SK-N-MC (cell line): ENCODE measurements around the gene HS3ST1.

ENCODE experiments used
- DNase-seq: peaks from one replicate; pipeline ENCODE4 v3.0.0-alpha.2; 2011; ENCODE audit warnings: low read depth, low spot score
- H3K27ac ChIP-seq: fragments of 200-600 bp; sonication (generic); 2 replicates; pipeline ENCODE4 v1.5.1; 2016; ENCODE audit warnings: mixed run types
- H3K36me3 ChIP-seq: fragments of 200-600 bp; sonication (generic); 2 replicates; pipeline ENCODE4 v1.6.1; 2017; ENCODE audit warnings: antibody characterized with exemption, low read length, mixed read lengths; ENCODE audit not compliant: insufficient read depth
- H3K4me3 ChIP-seq: fragments of 200-600 bp; sonication (generic); 2 replicates; pipeline ENCODE4 v1.5.1; 2016
- H3K9ac ChIP-seq: fragments of 200-600 bp; sonication (generic); 2 replicates; pipeline ENCODE4 v1.8.0; 2017; ENCODE audit warnings: mixed run types, mixed read lengths; ENCODE audit not compliant: insufficient read length
- H3K9me3 ChIP-seq: fragments of 200-600 bp; sonication (generic); 2 replicates; pipeline ENCODE4 v1.6.1; 2017; ENCODE audit warnings: low read depth, mild to moderate bottlenecking, antibody characterized with exemption, low read length, moderate library complexity, mixed read lengths
- EZH2 ChIP-seq: fragments of 200-600 bp; sonication (generic); IDR thresholded peaks from one replicate; pipeline ENCODE4 v1.6.1; 2017; ENCODE audit warnings: antibody characterized with exemption
- FOXP2 ChIP-seq: optimal IDR thresholded peaks from 2 replicates; pipeline ENCODE3; 2011; ENCODE audit warnings: mild to moderate bottlenecking, moderate library complexity; ENCODE audit not compliant: insufficient read depth; ENCODE audit errors: extremely low read length, control extremely low read depth
- POLR2AphosphoS5 ChIP-seq: IDR thresholded peaks from 2 replicates; pipeline ENCODE4 v1.6.1; 2012; ENCODE audit warnings: mild to moderate bottlenecking, low read depth, low read length, borderline replicate concordance

Gene HS3ST1

DNA sequence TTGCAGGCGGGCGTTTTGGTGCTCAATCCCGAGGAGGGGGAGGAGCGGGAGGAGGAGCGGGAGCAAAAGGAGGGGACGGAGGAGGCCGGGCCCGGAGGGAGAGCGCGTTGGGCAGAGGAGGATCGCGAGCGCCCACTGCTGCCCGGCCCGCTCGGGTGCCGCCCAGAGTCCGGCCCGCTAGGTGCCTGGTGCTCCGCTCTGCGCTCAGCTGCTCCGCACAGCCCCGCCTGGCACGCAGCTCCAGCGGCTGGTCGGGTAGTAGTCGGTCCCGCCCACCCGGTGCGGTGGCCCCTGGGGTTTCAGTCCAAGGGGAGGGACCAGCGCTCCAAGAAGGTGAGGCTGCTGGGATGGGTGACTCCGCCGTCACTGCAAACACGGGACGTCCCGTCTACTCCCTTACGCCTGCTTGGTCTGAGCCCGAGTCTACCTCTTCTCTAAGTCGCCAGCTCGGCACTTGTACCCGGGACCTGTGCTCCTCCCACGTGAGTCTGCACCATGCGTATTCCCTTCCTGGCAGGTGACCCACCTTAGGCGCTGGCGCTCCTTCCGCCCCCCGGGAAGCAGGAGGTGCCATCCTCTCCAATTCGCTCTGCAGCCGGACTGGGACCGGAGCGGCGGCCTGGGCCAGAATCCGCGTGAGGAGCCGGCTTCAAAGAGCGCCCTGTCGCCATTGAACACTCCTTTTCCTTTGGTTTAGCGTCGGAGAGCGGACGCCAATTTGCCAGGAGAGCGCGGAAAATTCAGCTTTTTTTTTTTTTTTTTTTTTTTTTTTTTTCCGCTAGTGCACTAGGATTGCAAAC lies 405 bp upstream of the HS3ST1 start:
- H3K9me3 ChIP-seq, result no peaks in the 10 kb centered on the region
- no peaks in the 10 kb centered on the region for H3K36me3 ChIP-seq
- no peak for DNase-seq
- no peak overlapping the region for H3K27ac ChIP-seq
- H3K4me3 ChIP-seq, result no peak overlapping the region
- TF ChIP-seq FOXP2 (no peak), EZH2 (no peak), POLR2AphosphoS5 (no peak)
- no peak overlapping the region for H3K9ac ChIP-seq

DNA sequence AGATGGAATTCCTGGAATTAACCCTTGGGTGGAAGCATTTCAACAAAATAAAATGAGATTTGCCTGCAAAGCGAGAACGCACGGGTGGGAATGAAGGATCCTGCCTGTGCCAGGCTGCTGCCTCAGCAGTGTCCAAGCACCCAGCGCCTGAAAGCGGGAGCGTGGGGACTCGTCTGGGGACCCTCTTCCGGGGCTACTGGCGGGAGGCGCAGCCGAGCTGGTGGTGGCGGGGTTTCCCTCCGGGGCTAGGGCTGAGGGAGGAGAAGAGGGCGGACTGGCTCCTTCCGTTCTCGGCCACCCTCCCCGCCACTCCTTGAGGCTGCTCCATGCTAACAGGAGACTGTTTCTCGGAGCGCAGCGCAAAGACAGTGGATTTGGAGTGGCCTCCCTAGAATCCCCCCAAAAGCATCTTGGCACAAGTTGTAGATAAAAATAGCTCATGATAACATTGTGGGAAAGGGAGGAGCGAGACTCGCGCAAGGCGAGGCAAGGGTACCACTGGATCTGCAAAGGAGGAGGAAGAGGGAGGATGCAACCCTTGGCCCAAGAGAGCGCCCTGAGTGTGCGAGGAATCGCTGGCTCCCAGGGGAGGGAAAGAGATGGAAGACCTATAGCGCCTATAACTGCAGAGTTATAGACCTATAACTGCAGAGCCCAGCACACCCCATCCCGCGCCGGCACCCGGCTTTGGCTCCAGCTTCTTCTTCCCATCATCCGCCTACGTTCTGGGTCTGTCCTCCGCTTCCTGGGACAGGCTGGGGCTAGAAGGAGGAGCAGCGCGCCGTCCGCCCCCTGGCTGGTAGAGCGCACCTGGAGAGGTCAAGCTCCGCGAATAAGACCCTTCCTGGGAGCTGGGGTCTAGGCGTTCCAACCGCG lies 1.3 kb downstream of the HS3ST1 start:
- no peak for DNase-seq
- H3K9me3 ChIP-seq, result no peaks in the 10 kb centered on the region
- H3K9ac ChIP-seq, result no peak overlapping the region
- no peak overlapping the region for H3K4me3 ChIP-seq
- no peak for TF ChIP-seq FOXP2
- no peak overlapping the region for H3K27ac ChIP-seq
- no peaks in the 10 kb centered on the region for H3K36me3 ChIP-seq

DNA sequence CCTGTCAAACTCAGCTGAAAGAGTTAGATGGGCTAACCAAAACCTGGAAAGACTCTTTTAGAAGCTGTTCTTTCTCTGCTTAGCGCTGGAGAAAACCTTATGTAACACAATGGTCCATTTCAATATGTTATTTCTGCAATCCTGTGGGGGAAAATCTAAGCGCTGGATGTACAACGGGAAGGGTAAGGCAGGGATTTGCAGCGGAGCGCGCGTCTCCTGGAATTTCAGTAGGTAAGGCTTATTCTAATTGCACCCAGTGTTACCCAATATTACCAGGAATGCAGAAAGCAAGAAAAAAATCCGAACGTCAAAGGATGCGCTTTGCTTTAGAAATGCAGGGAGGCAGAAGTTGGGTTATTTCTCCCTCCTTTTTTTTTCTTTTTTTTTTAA lies 2.0 kb downstream of the HS3ST1 start:
- H3K9me3 ChIP-seq, result no peaks in the 10 kb centered on the region
- TF ChIP-seq POLR2AphosphoS5, result no peak
- no peak for TF ChIP-seq FOXP2
- no peak for TF ChIP-seq EZH2
- H3K27ac ChIP-seq, result no peak overlapping the region
- no peak for DNase-seq
- H3K36me3 ChIP-seq, result no peaks in the 10 kb centered on the region
- H3K4me3 ChIP-seq, result no peak overlapping the region
- H3K9ac ChIP-seq, result no peak overlapping the region

DNA sequence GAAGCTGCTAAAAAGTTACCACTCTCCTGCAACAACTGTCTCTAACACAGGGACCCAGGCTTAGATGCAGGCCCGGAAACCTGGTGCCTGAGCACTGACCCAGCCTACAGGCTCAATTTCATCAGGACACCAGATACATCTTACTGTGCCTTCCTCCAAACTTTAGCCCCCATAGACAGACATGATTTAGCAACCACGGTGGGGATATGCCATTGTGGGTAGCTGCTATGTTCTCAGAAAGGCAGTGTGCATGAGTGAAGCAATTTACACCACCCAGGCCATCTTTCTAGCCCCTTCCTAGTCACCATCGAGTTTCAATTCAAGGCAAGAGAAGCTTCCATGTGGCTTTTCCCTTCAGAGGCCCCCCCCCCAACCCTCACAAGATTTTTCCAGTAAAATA lies 2.7 kb downstream of the HS3ST1 start:
- TF ChIP-seq POLR2AphosphoS5 (no peak), FOXP2 (no peak), EZH2 (no peak)
- H3K9ac ChIP-seq, result no peak overlapping the region
- H3K36me3 ChIP-seq, result no peaks in the 10 kb centered on the region
- no peak overlapping the region for H3K27ac ChIP-seq
- H3K9me3 ChIP-seq, result no peaks in the 10 kb centered on the region
- no peak overlapping the region for H3K4me3 ChIP-seq
- DNase-seq, result no peak

DNA sequence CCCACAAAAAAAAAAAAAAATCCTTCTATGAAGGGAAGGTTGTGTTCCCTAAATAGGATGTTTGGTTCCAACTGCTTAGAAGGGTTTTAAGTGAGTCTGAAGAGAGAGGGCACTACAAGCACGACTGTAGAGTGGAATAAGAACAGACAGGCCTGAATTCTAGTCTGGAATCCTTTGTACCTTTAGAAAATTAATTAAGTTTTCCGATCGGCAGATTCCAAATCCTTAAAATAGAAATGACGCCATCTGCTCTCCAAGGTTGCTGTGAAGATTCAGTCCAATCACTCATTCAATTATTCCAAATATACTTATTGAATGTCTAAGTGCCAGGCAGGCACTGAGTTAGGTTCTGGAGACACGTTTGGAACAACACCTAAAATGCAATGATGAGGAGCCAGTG lies 3.8 kb downstream of the HS3ST1 start:
- no peaks in the 10 kb centered on the region for H3K36me3 ChIP-seq
- H3K27ac ChIP-seq, result no peak overlapping the region
- H3K4me3 ChIP-seq, result no peak overlapping the region
- H3K9ac ChIP-seq, result no peak overlapping the region
- no peak for TF ChIP-seq FOXP2
- no peak for TF ChIP-seq POLR2AphosphoS5
- no peak for TF ChIP-seq EZH2
- no peaks in the 10 kb centered on the region for H3K9me3 ChIP-seq
- no peak for DNase-seq

DNA sequence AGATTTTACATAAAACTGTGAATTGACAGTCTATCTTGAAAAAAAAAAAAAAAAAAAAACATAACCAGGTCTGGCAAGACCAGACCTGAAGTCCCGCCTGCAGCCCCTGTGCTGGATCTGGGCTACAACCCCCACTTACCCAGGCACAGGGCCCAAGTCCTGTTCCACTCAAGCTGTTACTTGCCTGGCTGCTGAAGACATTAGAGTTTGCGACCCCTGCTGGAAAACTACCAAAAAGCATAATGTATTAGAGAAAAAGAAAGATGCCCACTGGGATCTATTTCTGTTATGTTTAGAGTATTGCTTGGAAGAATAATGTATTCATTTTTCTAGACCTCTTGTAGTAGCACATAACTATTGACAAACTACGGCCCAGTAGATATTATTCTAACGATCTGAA lies 4.7 kb downstream of the HS3ST1 start:
- Histone ChIP-seq H3K27ac (no peak overlapping the region), H3K4me3 (no peak overlapping the region), H3K9ac (no peak overlapping the region), H3K9me3 (no peaks in the 10 kb centered on the region), H3K36me3 (no peaks in the 10 kb centered on the region)
- DNase-seq, result no peak
- no peak for TF ChIP-seq POLR2AphosphoS5

DNA sequence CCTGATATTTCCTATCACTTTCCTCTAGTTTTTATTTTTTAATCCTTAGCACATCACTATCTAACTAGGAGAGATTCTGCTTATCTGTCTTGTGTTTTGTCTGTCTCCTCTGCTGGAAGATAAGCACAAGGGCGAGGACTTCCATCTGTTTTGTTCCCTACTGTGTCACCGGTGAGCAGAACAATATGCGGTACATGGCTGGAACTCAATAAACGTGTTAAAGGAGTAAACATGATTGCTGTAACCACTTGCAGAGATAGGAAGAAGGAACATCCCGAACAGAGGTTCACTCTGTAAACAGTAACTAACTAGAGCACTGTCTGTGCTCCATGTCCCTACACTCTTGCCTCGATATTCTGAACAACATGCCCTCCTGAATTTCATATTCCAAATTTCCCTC lies 5.2 kb downstream of the HS3ST1 start:
- TF ChIP-seq EZH2 (no peak), POLR2AphosphoS5 (no peak), FOXP2 (no peak)
- H3K36me3 ChIP-seq, result no peaks in the 10 kb centered on the region
- no peaks in the 10 kb centered on the region for H3K9me3 ChIP-seq
- H3K27ac ChIP-seq, result no peak overlapping the region
- H3K4me3 ChIP-seq, result no peak overlapping the region
- DNase-seq, result no peak
- no peak overlapping the region for H3K9ac ChIP-seq

DNA sequence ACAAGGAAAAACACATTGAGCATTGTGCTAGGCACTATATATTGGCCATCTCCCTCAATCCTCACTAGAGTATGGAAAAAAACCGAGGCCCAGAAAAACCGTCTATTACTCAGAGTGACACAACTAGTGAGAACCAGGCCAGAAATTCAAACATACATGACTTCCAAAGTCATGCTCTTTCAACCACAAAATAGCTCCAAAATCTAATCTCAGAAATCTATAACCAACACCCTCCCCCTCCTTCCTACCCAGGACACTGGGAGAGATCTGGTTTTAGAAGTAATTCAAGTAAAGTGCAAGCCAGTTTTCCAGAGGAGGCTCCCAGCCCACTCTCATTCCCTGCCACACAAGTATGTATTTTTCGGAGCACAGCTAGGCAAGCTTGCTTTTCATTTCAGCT lies 7.6 kb downstream of the HS3ST1 start:
- TF ChIP-seq FOXP2 (no peak), POLR2AphosphoS5 (no peak), EZH2 (no peak)
- H3K36me3 ChIP-seq, result no peaks in the 10 kb centered on the region
- DNase-seq, result no peak

More for the DNA sequence above, 7.6 kb downstream of the HS3ST1 start:
- Histone ChIP-seq H3K4me3 (no peak overlapping the region), H3K27ac (no peak overlapping the region), H3K9me3 (no peaks in the 10 kb centered on the region), H3K9ac (no peak overlapping the region)
